Measurements from ENCODE around the gene PRDM16.

PRDM16 gene

GRCh38 chr1:3068564-3069431 is at the start of gene PRDM16:
Gene PRDM16 (plus strand): TSS chr1:3069203. CDS start chr1:3069260, 57 bp downstream.
- DNase-seq (ENCODE audit: low spot score): peak; percentile 83

- no peak for DNase-seq (ENCODE audit: low spot score)
Observed at GRCh38 chr1:3019516-3020051, 49.4 kb upstream of the PRDM16 start.

GRCh38 chr1:3020263-3020909 is 48.6 kb upstream of the PRDM16 start:
- DNase-seq (ENCODE audit: low spot score): no peak

GRCh38 chr1:3021233-3021671 is 47.8 kb upstream of the PRDM16 start, which contains the start of gene ACTRT2:
Gene ACTRT2 (plus strand): TSS chr1:3021467. CDS start chr1:3021687, 220 bp downstream.
- DNase-seq (ENCODE audit: low spot score): no peak

- no peak for DNase-seq (ENCODE audit: low spot score)
Observed at GRCh38 chr1:3021801-3022401, 47.1 kb upstream of the PRDM16 start.

- no peak for DNase-seq (ENCODE audit: low spot score)
Observed at GRCh38 chr1:3022511-3022973, 46.5 kb upstream of the PRDM16 start.

- DNase-seq (ENCODE audit: low spot score): no peak
Observed at GRCh38 chr1:3022976-3023375, 46.0 kb upstream of the PRDM16 start.

GRCh38 chr1:3024019-3024418 is 45.0 kb upstream of the PRDM16 start:
- peak; percentile 3 for DNase-seq (ENCODE audit: low spot score)

- no peak for DNase-seq (ENCODE audit: low spot score)
Observed at GRCh38 chr1:3024588-3024987, 44.4 kb upstream of the PRDM16 start.

- no peak for DNase-seq (ENCODE audit: low spot score)
Observed at GRCh38 chr1:3026124-3026523, 42.9 kb upstream of the PRDM16 start.

GRCh38 chr1:3026581-3027391 is 42.2 kb upstream of the PRDM16 start:
- DNase-seq (ENCODE audit: low spot score): no peak

GRCh38 chr1:3027611-3028371 is 41.2 kb upstream of the PRDM16 start:
- DNase-seq (ENCODE audit: low spot score): no peak

- no peak for DNase-seq (ENCODE audit: low spot score)
Observed at GRCh38 chr1:3028531-3029282, 40.3 kb upstream of the PRDM16 start.

GRCh38 chr1:3029481-3029961 is 39.5 kb upstream of the PRDM16 start:
- no peak for DNase-seq (ENCODE audit: low spot score)

- no peak for DNase-seq (ENCODE audit: low spot score)
Observed at GRCh38 chr1:3029991-3030662, 38.9 kb upstream of the PRDM16 start.

- DNase-seq (ENCODE audit: low spot score): no peak
Observed at GRCh38 chr1:3030663-3031381, 38.2 kb upstream of the PRDM16 start.

- DNase-seq (ENCODE audit: low spot score): no peak
Observed at GRCh38 chr1:3031401-3032221, 37.4 kb upstream of the PRDM16 start.

All from RKO (cell line).